HG02623 (cell line): ENCODE measurements around the gene LAS1L.
"Not testable (repeated sequence)": the region's sequence is repeated elsewhere in the genome, so short reads cannot be mapped to it uniquely, and the experiment has no call there.

Source experiments
- ATAC-seq: cut with Tn5 transposase; IDR thresholded peaks from one replicate; pipeline ENCODE4 v1.9.1; 2021; ENCODE audit warnings: moderate library complexity; ENCODE audit not compliant: unreplicated experiment

The LAS1L gene

GRCh38 chrX:65534450-65535292 lies at the start of gene LAS1L:
LAS1L (minus strand) TSS chrX:65534787; CDS start chrX:65534715, 72 bp downstream.
- ATAC-seq, result peak; percentile 99

DNA sequence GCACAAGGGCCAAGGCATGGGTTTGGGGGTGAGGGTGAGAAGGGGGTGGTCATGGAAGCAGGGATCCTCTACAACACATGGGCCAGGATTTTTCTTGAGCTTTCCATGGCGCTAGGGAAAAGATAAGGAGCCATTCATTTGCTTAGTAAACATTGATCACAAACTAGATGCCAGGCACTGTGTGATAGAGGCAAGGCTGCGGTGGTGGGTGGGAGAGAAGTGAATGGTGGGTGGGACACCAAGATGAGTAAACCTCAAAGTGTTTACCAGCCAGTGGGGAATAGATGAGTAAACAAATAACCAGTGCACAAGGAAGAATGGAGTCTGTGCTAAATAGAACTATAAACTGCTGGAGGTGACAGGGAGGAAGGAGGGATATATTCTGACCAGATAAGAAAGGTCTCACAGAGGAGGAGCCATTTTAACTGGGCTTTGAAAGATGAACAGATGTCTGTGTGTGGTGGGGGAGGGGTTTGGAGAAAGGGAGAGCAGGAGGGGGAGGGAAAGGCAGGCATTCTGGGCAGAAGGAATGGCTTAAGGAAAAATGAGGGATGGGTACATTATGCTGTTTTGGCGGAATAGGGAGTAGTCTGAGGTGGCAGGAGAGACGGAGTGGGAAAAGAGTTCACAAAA lies 48.0 kb upstream of the LAS1L start:
- ATAC-seq, result no peak

DNA sequence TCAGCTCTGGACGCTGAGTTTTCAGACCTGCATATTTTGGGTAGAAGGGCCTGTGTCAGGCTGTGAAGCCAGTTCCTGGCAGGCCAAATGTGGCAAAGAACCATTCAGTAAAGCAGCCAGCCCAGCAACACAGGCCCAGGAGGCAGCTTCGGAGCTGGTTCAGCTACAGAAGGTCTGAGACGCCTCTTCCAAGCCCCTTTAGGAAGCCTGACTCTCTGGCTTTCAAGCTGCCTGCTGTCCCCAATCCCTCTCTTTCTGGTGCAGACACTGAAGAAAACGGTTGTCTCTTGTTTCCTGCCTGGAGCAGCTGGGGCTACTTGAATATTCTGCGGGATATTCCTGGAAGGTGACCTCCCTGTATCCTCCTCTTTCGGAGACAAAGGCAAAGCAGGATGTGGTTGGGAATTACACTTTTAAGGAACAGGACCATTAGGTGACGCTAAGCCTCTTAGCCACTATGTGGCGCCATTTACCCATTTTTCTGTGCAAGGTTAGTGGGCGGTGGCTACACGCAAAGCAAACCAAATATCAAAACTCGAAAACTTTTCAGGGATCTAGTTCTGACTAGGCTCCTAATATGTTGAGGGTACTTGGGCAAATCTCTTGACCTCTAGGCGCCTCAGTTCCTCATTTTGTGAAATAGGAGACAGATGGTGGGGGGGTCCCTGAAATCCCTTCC lies 47.2 kb upstream of the LAS1L start:
- peak; percentile 65 for ATAC-seq

DNA sequence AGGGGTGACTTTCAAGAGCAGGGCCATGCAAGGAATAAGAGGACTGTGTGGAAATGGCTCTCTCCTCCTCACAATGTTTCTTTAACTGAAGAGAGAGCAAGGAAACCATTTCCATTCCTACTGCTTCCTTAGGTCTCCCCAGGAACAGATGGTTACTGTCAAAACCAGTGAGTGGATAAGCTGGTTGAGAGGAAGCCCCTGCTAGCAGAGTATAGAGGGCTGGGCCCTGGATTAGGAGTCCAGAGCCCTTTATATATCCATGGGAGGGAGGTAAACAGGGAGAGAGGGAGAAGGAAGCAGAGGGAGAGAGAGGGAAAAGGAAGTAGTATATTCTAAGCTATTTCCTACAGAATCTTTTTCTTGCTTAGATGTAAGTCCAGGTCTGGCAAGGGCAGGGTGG lies 43.8 kb upstream of the LAS1L start:
- ATAC-seq, result no peak

DNA sequence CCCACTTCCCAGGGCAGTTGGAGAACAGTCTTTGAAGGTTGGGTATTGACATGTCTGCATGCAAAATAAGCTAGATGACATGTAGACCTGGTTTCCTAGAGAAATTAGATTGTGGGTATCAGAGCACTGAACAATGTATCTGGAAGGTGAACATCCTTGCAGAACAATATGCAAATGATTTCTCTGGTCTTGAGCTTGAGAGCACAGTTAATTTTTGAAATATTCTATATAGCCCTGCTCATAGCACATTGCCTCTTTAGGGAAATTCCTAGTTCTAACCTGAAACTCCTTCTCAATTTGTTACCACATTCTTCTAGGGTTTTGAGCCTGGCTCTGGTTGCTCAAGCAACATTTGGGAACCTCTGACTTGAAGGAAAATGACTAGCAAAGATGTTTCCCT lies 41.6 kb upstream of the LAS1L start:
- no peak for ATAC-seq

DNA sequence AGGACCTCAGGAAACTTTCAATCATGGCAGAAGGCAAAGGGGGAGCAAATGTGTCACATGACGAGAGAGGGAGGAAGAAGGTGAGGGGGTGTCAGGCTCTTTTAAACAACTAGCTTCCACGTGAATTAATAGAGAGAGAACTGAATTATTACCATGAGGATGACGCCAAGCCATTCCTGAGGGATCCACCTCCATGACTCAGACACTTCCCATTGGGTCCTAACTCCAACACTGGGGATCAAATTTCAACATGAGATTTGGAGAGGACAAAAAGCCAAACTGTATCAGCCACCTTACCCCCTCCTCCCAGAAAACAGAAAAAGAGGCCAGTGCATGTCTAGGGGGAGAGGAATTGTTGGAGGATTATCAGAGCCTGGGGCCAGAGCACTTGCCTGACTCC lies 40.4 kb upstream of the LAS1L start:
- ATAC-seq, result no peak

- ATAC-seq, result no peak
Observed at GRCh38 chrX:65574356-65574755, 39.8 kb upstream of the LAS1L start.

DNA sequence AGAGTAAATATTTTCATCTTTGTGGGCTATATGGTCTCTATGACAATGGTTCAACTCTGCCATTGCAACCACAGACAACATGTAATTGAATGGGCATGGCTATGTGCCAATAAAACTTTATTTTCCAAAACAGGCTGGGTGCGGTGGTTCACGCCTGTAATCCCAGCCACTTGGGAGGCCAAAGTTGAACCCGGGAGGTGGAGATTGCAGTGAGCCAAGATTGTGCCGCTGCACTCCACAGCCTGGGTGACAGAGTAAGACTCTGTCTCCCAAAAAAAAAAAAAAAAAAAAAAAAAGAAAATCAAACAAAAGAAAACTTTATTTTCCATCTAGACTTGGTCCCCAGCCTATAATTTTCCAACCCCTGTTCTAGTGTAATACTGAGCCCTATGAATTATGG lies 38.4 kb upstream of the LAS1L start:
- ATAC-seq, result no peak

DNA sequence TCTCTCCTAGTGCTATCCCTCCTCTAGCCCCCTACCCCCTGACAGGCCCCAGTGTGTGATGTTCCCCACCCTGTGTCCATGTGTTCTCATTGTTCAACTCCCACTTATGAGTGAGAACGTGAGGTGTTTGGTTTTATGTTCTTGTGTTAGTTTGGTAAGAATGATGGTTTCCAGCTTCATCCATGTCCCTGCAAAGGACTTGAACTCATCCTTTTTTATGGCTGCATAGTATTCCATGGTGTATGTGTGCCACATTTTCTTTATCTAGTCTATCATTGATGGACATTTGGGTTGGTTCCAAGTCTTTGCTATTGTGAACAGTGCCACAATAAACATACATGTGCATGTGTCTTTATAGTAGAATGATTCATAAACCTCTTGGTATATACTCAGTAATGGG lies 28.3 kb upstream of the LAS1L start:
- ATAC-seq, result not testable (repeated sequence)

GRCh38 chrX:65551489-65552339 lies 17.1 kb upstream of the LAS1L start:
- no peak for ATAC-seq

- no peak for ATAC-seq
Observed at GRCh38 chrX:65551086-65551485, 16.5 kb upstream of the LAS1L start.

DNA sequence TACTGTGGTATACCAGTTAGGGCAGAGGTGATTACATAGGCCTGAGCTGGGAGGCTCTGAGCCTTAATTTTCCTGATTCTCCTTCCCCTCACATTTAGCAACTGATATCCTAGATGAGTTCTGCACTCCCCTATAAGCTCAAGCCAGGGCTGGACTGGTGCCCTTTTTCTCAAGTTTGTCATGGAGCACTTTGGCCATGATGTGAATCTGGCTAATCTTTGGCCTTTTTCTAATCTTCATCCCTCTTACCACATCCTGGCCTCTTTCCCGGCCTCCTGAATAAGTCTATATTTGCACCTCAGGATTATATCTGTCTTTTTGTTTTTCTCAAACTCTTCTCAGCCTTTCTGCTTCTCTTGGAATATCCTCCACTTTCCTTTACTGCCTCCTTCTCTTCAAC lies 10.9 kb upstream of the LAS1L start:
- no peak for ATAC-seq

GRCh38 chrX:65537229-65537628 lies 2.6 kb upstream of the LAS1L start:
- ATAC-seq, result no peak

DNA sequence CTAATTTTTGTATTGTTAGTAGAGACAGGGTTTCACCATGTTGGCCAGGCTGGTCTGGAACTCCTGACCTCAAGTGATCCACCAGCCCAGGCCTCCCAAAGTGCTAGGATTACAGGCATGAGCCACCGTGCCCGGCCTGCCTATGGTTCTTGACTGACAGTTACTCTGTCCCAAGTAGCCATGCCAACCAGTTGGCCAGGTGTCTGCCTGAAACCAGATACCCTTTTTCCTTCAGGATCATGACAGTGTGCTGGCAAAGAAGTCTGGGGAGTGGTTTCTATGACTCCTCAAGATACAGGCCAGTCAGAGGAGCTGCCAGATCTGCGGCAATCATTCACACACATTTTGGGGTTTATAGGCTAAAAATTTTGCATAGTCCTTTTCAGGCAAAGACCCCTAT lies 1.7 kb upstream of the LAS1L start:
- no peak for ATAC-seq

GRCh38 chrX:65532016-65532415 lies 2.6 kb downstream of the LAS1L start:
- ATAC-seq, result no peak

GRCh38 chrX:65528705-65529340 lies 5.8 kb downstream of the LAS1L start:
- no peak for ATAC-seq

- no peak for ATAC-seq
Observed at GRCh38 chrX:65528293-65528692, 6.3 kb downstream of the LAS1L start.

GRCh38 chrX:65524139-65524538 lies 10.4 kb downstream of the LAS1L start:
- ATAC-seq, result no peak

- ATAC-seq, result no peak
Observed at GRCh38 chrX:65522739-65523372, 11.7 kb downstream of the LAS1L start.

DNA sequence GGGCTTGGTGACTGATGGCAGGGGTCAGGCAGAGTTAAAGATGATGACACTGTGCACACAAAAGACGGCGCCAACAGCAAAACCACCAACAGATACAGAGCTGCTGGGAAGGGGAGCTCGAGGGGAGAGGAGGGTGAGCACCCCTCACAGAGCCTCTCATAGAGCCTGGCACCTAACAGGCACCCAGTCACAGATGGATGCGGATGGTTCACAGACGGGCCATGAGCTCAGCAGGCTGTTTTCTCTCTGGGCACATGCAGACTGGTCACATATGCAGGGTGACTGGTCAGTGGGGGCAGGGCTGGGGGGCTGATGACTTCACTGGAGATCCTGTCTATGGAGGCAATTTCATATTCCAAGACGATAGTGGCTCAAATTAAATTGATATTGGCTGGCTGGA lies 15.1 kb downstream of the LAS1L start:
- not testable (repeated sequence) for ATAC-seq
